HG03575 (cell line): ENCODE data around the gene SQSTM1.
"Not testable (repeated sequence)": the region's sequence is repeated elsewhere in the genome, so short reads cannot be mapped to it uniquely, and the experiment has no call there.

Experiments used
- ATAC-seq: cut with Tn5 transposase; IDR thresholded peaks from one replicate; pipeline ENCODE4 v1.9.1; 2021; ENCODE audit not compliant: unreplicated experiment, insufficient number of reproducible peaks, low FRiP score; ENCODE audit errors: extremely low read depth

The SQSTM1 gene

GRCh38 chr5:179867476-179867875 lies 46.8 kb downstream of the SQSTM1 start:
- ATAC-seq = no peak

DNA sequence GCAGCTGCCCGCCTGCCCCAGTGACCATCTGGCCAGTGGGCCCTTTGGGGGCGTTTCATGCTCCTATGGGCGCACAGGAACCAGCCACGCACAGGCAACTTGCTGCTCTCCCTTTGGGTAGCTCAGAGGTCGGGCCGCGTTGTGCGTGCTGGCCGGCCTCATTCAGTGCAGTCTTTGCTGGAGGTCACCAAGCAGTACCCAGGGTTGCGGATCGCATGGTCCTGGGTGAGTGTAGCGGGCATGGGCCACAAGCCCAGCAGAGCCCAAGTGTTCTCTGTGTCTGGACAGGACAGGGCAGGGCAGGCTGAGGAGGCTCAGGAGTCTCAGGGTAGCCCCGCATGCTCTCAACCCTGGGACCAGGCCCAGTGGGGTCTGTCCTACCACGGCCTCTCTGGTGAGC lies 47.8 kb downstream of the SQSTM1 start:
- ATAC-seq = no peak

DNA sequence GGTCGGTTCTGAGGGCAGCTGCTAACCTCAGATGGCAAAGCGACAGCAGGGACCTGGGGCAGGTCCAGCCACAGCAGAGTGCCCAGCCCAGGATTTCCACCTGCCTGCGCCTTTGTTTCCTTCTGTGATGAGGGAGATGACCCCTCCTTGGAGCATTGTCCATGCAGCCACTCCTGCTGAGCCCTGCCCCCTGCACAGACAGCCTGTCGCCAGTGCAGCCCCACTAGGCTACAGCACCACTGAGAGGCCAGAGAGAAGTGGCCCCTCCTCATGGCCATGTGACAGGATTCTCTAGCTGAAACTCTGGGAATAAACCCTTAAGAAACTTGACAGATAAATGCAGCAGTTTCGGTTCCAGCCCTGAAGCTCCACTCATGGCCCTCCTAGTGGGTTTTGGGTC lies 48.4 kb downstream of the SQSTM1 start:
- no peak for ATAC-seq

- no peak for ATAC-seq
These were observed 49.1 kb downstream of the SQSTM1 start for GRCh38 chr5:179869641-179870402.

GRCh38 chr5:179870403-179870903 lies 49.7 kb downstream of the SQSTM1 start:
- ATAC-seq = no peak

- ATAC-seq = no peak
These were observed 50.2 kb downstream of the SQSTM1 start for GRCh38 chr5:179870952-179871351.

DNA sequence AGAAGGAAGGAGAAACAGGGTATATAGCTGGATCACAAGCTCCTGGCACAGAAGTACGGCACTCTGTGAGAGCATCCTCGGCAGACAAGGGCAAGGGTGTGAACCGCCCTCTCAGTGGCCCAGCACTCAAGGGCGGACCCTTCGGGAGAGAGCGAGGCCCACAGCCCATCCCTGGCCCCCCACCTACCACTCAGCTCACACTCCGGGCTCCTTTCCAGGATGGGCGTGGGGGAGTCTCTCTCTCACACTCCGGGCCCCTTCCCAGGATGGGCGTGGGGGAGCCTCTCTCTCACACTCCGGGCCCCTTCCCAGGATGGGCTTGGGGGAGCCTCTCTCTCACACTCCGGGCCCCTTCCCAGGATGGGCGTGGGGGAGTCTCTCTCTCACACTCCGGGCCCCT lies 50.8 kb downstream of the SQSTM1 start:
- ATAC-seq = not testable (repeated sequence)

DNA sequence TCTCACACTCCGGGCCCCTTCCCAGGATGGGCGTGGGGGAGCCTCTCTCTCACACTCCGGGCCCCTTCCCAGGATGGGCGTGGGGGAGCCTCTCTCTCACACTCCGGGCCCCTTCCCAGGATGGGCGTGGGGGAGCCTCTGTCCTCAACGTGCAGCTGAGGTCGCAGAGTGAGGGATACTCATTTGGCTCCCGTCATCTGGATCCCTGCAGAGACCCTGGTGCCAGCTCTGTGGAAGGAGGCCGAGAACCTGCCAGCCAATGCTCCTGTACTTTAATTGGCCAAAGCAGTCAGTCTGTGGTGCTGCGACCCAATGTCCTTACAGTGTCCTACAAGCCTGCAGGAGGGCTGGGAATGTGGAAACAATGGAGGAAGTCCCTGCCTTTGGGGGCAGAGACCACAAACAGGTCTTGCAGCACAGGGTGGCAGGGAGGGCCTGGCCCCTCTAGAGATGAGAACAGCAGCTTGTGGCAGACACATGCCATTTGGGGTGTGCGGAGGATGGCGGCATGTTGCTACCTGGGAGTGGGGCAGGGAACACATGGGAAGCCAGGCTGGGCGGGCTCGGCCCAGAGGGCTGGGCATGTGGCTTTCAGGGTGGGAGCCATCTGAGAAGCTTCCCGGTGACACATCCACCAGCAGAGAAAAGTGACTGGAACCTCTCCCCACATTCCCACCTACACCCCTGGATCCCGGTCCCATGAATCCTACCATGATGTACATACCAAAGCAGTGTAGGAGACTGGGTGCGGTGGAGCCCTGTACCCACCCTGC lies 51.5 kb downstream of the SQSTM1 start:
- ATAC-seq = no peak

- no peak for ATAC-seq
These were observed 52.3 kb downstream of the SQSTM1 start for GRCh38 chr5:179872828-179873575.

GRCh38 chr5:179873588-179874110 lies 52.9 kb downstream of the SQSTM1 start:
- no peak for ATAC-seq

DNA sequence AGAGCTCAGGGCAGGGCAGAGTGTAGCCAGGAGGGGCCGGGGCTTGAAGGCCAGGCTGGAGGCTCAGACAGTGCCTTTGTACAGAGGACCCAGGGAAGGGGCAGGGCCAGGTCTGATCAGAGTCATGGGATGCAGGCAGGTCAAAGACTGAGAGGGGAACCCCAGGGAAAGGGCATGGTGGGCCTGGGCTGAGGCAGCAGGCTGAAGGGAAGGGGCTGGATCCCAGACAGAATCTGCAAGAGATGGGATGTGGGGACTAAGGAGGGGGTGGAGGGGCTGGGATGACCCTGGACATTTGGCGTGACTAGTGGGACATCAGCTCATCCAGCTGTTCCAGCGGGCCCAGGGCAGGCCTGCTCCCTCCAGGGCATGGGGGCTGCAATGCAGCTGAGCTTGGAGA lies 53.4 kb downstream of the SQSTM1 start:
- ATAC-seq = no peak

DNA sequence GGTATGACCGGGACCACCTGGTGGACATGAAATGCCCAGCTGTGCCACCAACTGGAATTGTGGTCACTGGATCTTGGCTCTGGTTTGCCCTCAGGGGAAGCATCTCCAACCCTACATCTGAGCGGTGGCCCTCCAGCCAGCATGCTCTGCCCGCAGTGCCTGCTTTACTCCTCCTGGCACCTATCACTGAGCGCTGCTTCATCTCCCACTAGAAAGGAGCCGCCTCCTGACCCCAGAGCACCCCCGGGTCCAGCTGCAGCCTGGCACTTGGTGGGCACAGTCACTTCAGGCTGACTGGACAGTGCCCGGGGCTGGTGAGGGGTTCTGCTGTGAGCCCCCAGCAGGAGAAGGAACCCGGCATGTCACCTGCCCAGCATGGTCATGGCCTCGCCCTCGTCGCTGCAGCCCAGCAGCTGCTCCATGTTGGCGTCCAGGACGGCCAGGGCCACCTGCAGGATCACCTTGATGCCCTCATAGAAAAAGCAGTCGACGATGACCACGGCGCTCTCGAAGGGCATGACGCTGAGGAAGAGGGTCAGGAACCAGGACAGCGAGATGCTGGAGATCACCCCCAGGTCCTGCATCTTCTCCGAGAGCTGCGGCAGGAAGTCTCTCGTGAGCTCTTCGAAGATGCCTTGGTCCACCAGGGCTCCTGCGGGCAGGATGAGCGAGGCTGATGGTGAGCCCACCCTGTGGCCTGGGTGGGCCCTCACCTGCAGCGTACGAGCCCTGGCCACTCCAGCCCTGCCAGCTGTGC lies 54.0 kb downstream of the SQSTM1 start:
- ATAC-seq = no peak

DNA sequence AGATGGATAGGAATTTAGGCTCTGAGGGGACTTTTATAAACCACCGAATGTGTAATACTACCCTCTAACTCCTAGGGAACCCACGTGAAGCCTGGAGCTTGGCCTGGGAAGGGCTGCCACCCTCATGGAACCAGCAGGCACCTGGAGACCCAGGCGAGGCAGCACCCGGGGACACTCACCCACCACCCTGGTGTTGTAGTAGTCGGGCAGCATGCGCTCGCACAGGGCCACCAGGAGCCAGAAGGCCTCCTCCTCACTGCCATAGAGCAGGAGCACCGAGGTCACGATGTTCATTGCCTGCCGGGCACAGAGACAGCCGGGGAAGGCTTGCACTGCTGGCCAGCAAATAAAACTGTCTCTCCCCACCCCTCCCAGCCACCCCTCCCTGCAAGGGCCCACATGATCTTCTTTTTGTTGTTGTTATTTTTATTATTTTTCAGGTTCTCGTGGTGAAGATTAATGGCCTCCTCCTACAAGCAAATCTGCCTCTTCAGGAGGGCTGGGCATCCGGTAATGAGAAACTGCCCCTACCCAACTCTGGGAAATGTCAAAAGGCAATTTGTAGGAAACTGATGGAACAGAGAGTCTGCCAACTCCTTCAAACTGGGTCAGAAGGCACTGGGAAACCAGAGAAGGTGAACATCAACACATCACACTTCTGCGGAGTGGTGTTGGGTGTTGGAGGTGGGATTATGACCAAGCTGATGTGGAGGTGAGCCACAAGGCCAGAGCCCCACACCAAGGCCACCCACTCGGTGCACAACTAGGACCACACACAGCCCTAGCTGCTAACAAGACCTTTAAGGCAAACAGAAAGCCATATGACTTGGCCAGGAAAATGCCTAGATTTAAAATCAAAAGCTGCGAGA lies 55.3 kb downstream of the SQSTM1 start:
- ATAC-seq = no peak

DNA sequence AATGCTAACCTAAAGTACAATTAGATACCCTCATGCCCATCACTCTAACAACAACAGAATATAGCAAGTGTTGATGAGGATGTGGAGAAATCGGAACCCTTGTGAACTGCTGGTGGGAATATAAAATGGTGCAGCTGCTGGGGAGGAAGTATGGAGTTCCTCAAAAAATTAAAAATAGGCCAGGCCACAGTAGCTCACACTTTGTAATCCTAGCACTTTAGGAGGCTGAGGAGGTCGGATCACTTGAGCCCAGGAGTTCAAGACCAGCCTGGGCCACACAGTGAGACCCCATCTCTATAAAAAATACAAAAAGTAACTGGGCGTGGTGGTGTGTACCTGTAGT lies 55.9 kb downstream of the SQSTM1 start:
- no peak for ATAC-seq

DNA sequence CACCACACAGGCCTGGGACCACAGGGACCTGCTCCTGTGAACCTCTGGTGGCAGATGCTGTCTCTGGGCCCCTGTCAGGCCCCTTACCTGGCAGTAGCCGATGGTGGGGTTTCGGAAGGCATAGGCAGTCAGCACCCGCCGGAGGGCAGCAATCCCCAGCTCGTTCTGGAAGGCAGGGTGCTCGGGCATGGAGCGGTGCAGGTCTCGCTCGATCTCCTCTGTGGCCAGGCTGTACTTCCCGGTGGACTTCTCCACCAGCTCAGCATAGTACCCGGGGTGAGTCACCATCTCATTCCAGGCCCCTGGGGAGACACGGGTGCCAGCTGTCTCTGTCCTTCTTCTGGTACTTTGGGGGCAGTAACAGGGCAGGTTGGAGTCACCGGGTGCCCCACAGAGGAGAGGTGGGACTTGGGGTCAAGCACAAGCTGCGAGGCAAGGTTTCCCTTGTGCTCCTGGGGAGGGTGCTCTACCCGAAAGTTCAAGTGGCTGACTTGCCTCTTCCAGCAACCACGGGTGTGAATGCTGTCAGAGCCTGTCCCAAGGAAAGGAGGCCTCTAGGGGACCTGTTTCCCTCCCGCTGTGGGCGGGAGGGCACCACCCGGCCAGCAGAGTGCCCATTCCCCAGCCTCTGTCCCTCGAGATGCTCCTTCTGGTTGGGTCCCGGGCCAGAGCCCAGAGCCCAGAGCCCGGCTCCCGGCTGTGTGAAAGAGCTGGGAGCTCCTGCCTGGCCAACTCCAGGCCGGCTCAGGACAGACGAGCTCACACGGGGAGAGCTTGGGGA lies 57.7 kb downstream of the SQSTM1 start:
- ATAC-seq = no peak

- ATAC-seq = no peak
These were observed 58.4 kb downstream of the SQSTM1 start for GRCh38 chr5:179879003-179879689.

DNA sequence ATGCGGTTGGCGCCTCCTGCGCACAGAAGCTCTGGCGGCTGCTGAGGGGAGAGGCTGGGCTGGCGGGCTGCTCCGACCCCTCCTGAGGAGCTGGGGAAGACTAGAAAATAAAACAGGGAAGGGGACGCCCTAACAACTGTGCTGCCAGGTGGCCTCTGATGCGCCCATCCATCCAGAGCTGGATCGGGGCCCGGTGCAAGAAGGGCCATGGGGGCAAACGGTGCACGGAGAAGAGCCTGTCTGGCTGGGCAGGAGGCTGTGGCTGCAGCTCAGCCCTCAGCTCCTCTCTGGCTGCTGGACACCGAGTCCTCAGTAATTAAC lies 58.9 kb downstream of the SQSTM1 start:
- ATAC-seq = no peak
